Dedifferentiated amniotic fluid mesenchymal stem cell (primary cell): ENCODE data around the gene AGMO.
"Not testable (repeated sequence)": the region's sequence is repeated elsewhere in the genome, so short reads cannot be mapped to it uniquely, and the experiment has no call there.

Experiments used
- DNase-seq: peaks from one replicate; pipeline ENCODE4 v3.0.0-alpha.2; 2016; ENCODE audit errors: extremely low spot score

Gene AGMO

GRCh38 chr7:15559416-15559928 lies 2.3 kb downstream of the AGMO start:
- no peak for DNase-seq

GRCh38 chr7:15558756-15559155 lies 3.1 kb downstream of the AGMO start:
- DNase-seq: no peak

- no peak for DNase-seq
Observed at GRCh38 chr7:15557686-15558085, 4.1 kb downstream of the AGMO start.

- no peak for DNase-seq
Observed at GRCh38 chr7:15557186-15557585, 4.6 kb downstream of the AGMO start.

GRCh38 chr7:15556339-15557105 lies 5.3 kb downstream of the AGMO start:
- no peak for DNase-seq

- no peak for DNase-seq
Observed at GRCh38 chr7:15555381-15555859, 6.4 kb downstream of the AGMO start.

GRCh38 chr7:15554744-15555143 lies 7.1 kb downstream of the AGMO start:
- no peak for DNase-seq

GRCh38 chr7:15554081-15554480 lies 7.7 kb downstream of the AGMO start:
- DNase-seq: no peak

- DNase-seq: not testable (repeated sequence)
Observed at GRCh38 chr7:15547320-15547719, 14.5 kb downstream of the AGMO start.

GRCh38 chr7:15546272-15546792 lies 15.5 kb downstream of the AGMO start:
- DNase-seq: no peak

- no peak for DNase-seq
Observed at GRCh38 chr7:15544050-15544449, 17.8 kb downstream of the AGMO start.

GRCh38 chr7:15543256-15543655 lies 18.6 kb downstream of the AGMO start:
- DNase-seq: no peak

- DNase-seq: no peak
Observed at GRCh38 chr7:15527648-15528047, 34.2 kb downstream of the AGMO start.

- DNase-seq: no peak
Observed at GRCh38 chr7:15525652-15526263, 36.1 kb downstream of the AGMO start.

- DNase-seq: no peak
Observed at GRCh38 chr7:15524077-15524476, 37.7 kb downstream of the AGMO start.

- not testable (repeated sequence) for DNase-seq
Observed at GRCh38 chr7:15517865-15518264, 44.0 kb downstream of the AGMO start.

- peak; percentile 43 for DNase-seq
Observed at GRCh38 chr7:15515252-15515651, 46.6 kb downstream of the AGMO start.

GRCh38 chr7:15508258-15508657 lies 53.6 kb downstream of the AGMO start:
- DNase-seq: no peak

- no peak for DNase-seq
Observed at GRCh38 chr7:15507708-15508107, 54.1 kb downstream of the AGMO start.

- no peak for DNase-seq
Observed at GRCh38 chr7:15507171-15507570, 54.6 kb downstream of the AGMO start.

GRCh38 chr7:15505761-15506160 lies 56.1 kb downstream of the AGMO start:
- no peak for DNase-seq

- DNase-seq: no peak
Observed at GRCh38 chr7:15504351-15504750, 57.5 kb downstream of the AGMO start.
